OCI-LY1 (cell line): Measurements from ENCODE around the gene CS.

Experiments used
- H2AFZ ChIP-seq: fragments of 200-600 bp; sonication (generic), shearing (Covaris generic); 2 replicates; pipeline ENCODE4 v1.6.0; 2014; ENCODE audit warnings: antibody characterized with exemption, mild to moderate bottlenecking, low read length
- H3F3A ChIP-seq: fragments of 200-600 bp; sonication (generic), shearing (Covaris generic); 2 replicates; pipeline ENCODE4 v1.6.0; 2014; ENCODE audit warnings: mild to moderate bottlenecking, antibody characterized with exemption, low read length, moderate library complexity; ENCODE audit not compliant: insufficient read depth
- H3K27ac ChIP-seq: fragments of 200-600 bp; sonication (generic); 2 replicates; pipeline ENCODE4 v1.5.1; 2014; ENCODE audit warnings: low read length, mixed run types, mild to moderate bottlenecking, low read depth; ENCODE audit not compliant: poor library complexity, severe bottlenecking
- H3K27me3 ChIP-seq: fragments of 200-600 bp; sonication (generic); 2 replicates; pipeline ENCODE4 v1.6.0; 2014; ENCODE audit warnings: antibody characterized with exemption, mild to moderate bottlenecking, low read length, moderate library complexity; ENCODE audit not compliant: insufficient read depth
- H3K36me3 ChIP-seq: fragments of 200-600 bp; sonication (generic); 2 replicates; pipeline ENCODE4 v1.6.1; 2014; ENCODE audit warnings: mild to moderate bottlenecking, antibody characterized with exemption, low read length, moderate library complexity, mixed read lengths; ENCODE audit not compliant: insufficient read depth
- H3K4me1 ChIP-seq: fragments of 200-600 bp; sonication (generic); 2 replicates; pipeline ENCODE4 v1.5.1; 2014; ENCODE audit warnings: mild to moderate bottlenecking, low read length, moderate library complexity; ENCODE audit not compliant: insufficient read depth, severe bottlenecking
- H3K4me2 ChIP-seq: fragments of 200-600 bp; sonication (generic), shearing (Covaris generic); 2 replicates; pipeline ENCODE4 v1.6.1; 2014; ENCODE audit warnings: low read length
- H3K4me3 ChIP-seq: fragments of 200-600 bp; sonication (generic); 2 replicates; pipeline ENCODE4 v1.5.1; 2014; ENCODE audit warnings: low read length, low read depth, mild to moderate bottlenecking, mixed read lengths; ENCODE audit not compliant: poor library complexity, severe bottlenecking
- H3K79me2 ChIP-seq: fragments of 200-600 bp; shearing (Covaris generic); 2 replicates; pipeline ENCODE4 v1.6.1; 2016; ENCODE audit warnings: mixed run types, low read length, mixed read lengths; ENCODE audit not compliant: insufficient read depth
- H3K9ac ChIP-seq: fragments of 200-600 bp; sonication (generic), shearing (Covaris generic); 2 replicates; pipeline ENCODE4 v1.6.1; 2014; ENCODE audit warnings: mild to moderate bottlenecking, low read length, mixed read lengths
- H3K9me2 ChIP-seq: fragments of 200-600 bp; sonication (generic), shearing (Covaris generic); 2 replicates; pipeline ENCODE4 v1.6.1; 2014; ENCODE audit warnings: low read depth, mild to moderate bottlenecking, low read length, mixed read lengths
- H3K9me3 ChIP-seq: fragments of 200-600 bp; shearing (Covaris generic); 2 replicates; pipeline ENCODE4 v1.6.1; 2014; ENCODE audit warnings: low read length, mixed read lengths
- H4K20me1 ChIP-seq: fragments of 200-600 bp; sonication (generic), shearing (Covaris generic); 2 replicates; pipeline ENCODE4 v1.6.0; 2016; ENCODE audit warnings: mild to moderate bottlenecking, low read length; ENCODE audit not compliant: insufficient read depth
- CTCF ChIP-seq: fragments of 200-600 bp; sonication (generic), shearing (Covaris generic); IDR thresholded peaks from 2 replicates; pipeline ENCODE4 v1.5.1; 2017; ENCODE audit warnings: mild to moderate bottlenecking, antibody characterized with exemption, low read length, moderate library complexity, mixed read lengths
- EZH2 ChIP-seq: fragments of 200-600 bp; sonication (generic), shearing (Covaris generic); IDR thresholded peaks from 2 replicates; pipeline ENCODE4 v1.8.0; 2017; ENCODE audit warnings: borderline replicate concordance, mixed run types, mild to moderate bottlenecking, antibody characterized with exemption, low read length, moderate library complexity, mixed read lengths

The CS gene

GRCh38 chr12:56247923-56248322 is 52.2 kb downstream of the CS start:
- Histone ChIP-seq H3K4me2 (no peak overlapping the region), H3K79me2 (no peaks in the 10 kb centered on the region), H3K36me3 (peaks cover 82% of the 10 kb centered on the region), H3K27ac (no peak overlapping the region), H3K9ac (no peak overlapping the region), H3K4me3 (no peak overlapping the region), H3K4me1 (no peaks in the 10 kb centered on the region), H3K9me3 (no peaks in the 10 kb centered on the region), H4K20me1 (no peaks in the 10 kb centered on the region), H3K27me3 (no peaks in the 10 kb centered on the region), H3K9me2 (no peaks in the 10 kb centered on the region), H3F3A (no peaks in the 10 kb centered on the region), H2AFZ (no peak overlapping the region)
- no peak for TF ChIP-seq EZH2
- no peak for TF ChIP-seq CTCF

GRCh38 chr12:56244494-56244893 is 55.6 kb downstream of the CS start:
- H3K27me3 ChIP-seq: no peaks in the 10 kb centered on the region
- no peaks in the 10 kb centered on the region for H3K9me2 ChIP-seq
- no peak overlapping the region for H2AFZ ChIP-seq
- TF ChIP-seq EZH2 (no peak), CTCF (no peak)
- peaks cover 6% of the 10 kb centered on the region for H3K4me1 ChIP-seq
- no peaks in the 10 kb centered on the region for H3F3A ChIP-seq
- no peaks in the 10 kb centered on the region for H3K9me3 ChIP-seq
- peaks cover 90% of the 10 kb centered on the region for H3K36me3 ChIP-seq
- H3K4me2 ChIP-seq: no peak overlapping the region
- H3K4me3 ChIP-seq: no peak overlapping the region
- H4K20me1 ChIP-seq: no peaks in the 10 kb centered on the region
- no peak overlapping the region for H3K9ac ChIP-seq
- H3K79me2 ChIP-seq: no peaks in the 10 kb centered on the region
- H3K27ac ChIP-seq: no peak overlapping the region

GRCh38 chr12:56243731-56244181 is 56.4 kb downstream of the CS start:
- TF ChIP-seq CTCF: no peak
- TF ChIP-seq EZH2: no peak
- no peaks in the 10 kb centered on the region for H3K9me3 ChIP-seq
- H3K4me1 ChIP-seq: peaks cover 6% of the 10 kb centered on the region
- H3K27ac ChIP-seq: no peak overlapping the region
- H3K9me2 ChIP-seq: no peaks in the 10 kb centered on the region
- H3K36me3 ChIP-seq: peaks cover 87% of the 10 kb centered on the region
- H3F3A ChIP-seq: no peaks in the 10 kb centered on the region
- no peak overlapping the region for H3K9ac ChIP-seq
- H3K4me3 ChIP-seq: no peak overlapping the region
- no peak overlapping the region for H2AFZ ChIP-seq
- H3K4me2 ChIP-seq: no peak overlapping the region
- no peaks in the 10 kb centered on the region for H3K27me3 ChIP-seq
- H3K79me2 ChIP-seq: no peaks in the 10 kb centered on the region
- no peaks in the 10 kb centered on the region for H4K20me1 ChIP-seq
